Spinal cord (tissue), 10 donors: ENCODE measurements around the gene CERS3. TPM values are rescaled to one million over a fixed set of nuclear protein-coding genes. Genes with fewer than 3 reads are reported as not detected.
"Not testable (repeated sequence)": the region's sequence is repeated elsewhere in the genome, so short reads cannot be mapped to it uniquely, and the experiment has no call there.

Experiments
- DNase-seq, 6 donors: peaks; one replicate each; pipeline versions ENCODE4 v3.0.0 to v3.0.0-alpha.2; 2013 to 2015; ENCODE audit warnings: low spot score in 6 of 6, low read depth in 4 of 6
- H3K27ac ChIP-seq: one replicate; pipeline ENCODE4 v1.5.1; 2013; ENCODE audit warnings: low read depth, low read length, control low read depth
- H3K27me3 ChIP-seq: one replicate; pipeline ENCODE4 v1.6.1; 2013; ENCODE audit warnings: low read length; ENCODE audit not compliant: control insufficient read depth, insufficient read depth
- H3K36me3 ChIP-seq: one replicate; pipeline ENCODE4 v1.6.1; 2013; ENCODE audit warnings: low read length; ENCODE audit not compliant: control insufficient read depth, insufficient read depth
- H3K4me1 ChIP-seq: one replicate; pipeline ENCODE4 v1.6.1; 2013; ENCODE audit warnings: low read length; ENCODE audit not compliant: control insufficient read depth, insufficient read depth
- H3K4me3 ChIP-seq: one replicate; pipeline ENCODE4 v1.5.1; 2013; ENCODE audit warnings: low read depth, low read length, control low read depth
- H3K9me3 ChIP-seq: one replicate; pipeline ENCODE4 v1.6.1; 2013; ENCODE audit warnings: low read length; ENCODE audit not compliant: control insufficient read depth, insufficient read depth
- WGBS: methylation state at CpG from one replicate; pipeline ENCODE4 v1.1.5; 2013; ENCODE audit warnings: missing lambda C conversion rate; ENCODE audit not compliant: insufficient coverage; 5-methylcytosine and 5-hydroxymethylcytosine counted together
- polyA plus RNA-seq, 2 donors: library from polyadenylated mRNA; unstranded; fragments of 120-200 nt; gene quantifications; one replicate each; pipeline ENCODE4 v1.2.1, GENCODE V29; 2013; ENCODE audit not compliant: insufficient read length in 2 of 2
- total RNA-seq, 2 donors: library from RNA; depleted of rRNA in 1 of 2; stranded (reverse); fragments of 120-200 nt in 1 of 2; fragments of >200 nt in 1 of 2; gene quantifications; one replicate each; pipeline versions ENCODE4 v1.2.3 to v1.2.4, GENCODE V29; 2013 to 2014
- donor health status: healthy.

The CERS3 gene
- total and polyA plus RNA-seq, 4 donors: 0.20 to 1.1 (median 0.42) TPM

DNA sequence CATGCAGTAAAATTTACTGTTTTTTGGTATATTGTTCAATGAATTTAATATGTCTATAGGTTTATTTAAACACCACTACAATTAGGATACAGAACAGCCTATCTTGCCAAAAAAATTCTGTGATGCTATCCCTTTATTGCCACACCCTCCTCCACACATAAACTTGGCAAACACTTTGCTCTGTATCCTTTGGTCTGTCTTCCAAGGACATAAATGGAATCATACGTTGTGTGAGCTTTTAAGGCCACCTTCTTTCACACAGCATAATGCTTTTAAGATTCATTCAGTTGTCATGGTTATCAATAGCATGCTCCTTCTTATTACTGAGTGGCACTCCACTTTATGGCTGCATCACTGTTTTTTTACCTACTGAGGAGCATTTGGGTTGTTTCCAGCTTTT is 71.5 kb downstream of the CERS3 start:
- WGBS: 75% methylated on average over 1 of the region's 1 CpG
- no peaks in the 10 kb centered on the region for H3K4me1 ChIP-seq
- peaks cover 4% of the 10 kb centered on the region for H3K9me3 ChIP-seq

DNA sequence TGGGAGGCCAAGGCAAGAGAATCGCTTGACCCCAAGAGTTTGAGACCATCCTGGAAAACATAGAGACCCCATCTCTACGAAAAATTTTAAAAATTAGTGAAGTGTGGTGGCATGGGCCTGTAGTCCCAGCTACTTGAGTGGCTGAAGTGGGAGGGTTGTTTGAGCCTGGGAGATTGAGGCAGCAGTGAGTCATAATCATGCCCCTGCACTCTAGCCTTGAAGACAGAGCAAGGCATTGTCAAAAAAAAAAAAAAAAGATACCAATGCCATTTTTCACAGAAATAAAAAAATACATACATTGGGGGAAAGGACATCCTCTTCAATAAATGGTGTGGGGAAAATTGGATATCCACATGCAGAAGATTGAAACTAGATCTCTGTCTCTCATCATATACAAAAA is 74.6 kb downstream of the CERS3 start:
- Histone ChIP-seq H3K9me3 (peaks cover 8% of the 10 kb centered on the region), H3K27me3 (no peaks in the 10 kb centered on the region), H3K4me3 (no peak overlapping the region), H3K36me3 (no peaks in the 10 kb centered on the region), H3K4me1 (no peaks in the 10 kb centered on the region), H3K27ac (no peak overlapping the region)
- no peak for DNase-seq
- WGBS: 100% methylated on average over 1 of the region's 2 CpGs

More for the DNA sequence above, 71.5 kb downstream of the CERS3 start:
- peak in 1 of 6 donors; percentile 24 for DNase-seq
- H3K4me3 ChIP-seq: no peak overlapping the region
- no peaks in the 10 kb centered on the region for H3K36me3 ChIP-seq
- no peaks in the 10 kb centered on the region for H3K27me3 ChIP-seq
- H3K27ac ChIP-seq: no peak overlapping the region

DNA sequence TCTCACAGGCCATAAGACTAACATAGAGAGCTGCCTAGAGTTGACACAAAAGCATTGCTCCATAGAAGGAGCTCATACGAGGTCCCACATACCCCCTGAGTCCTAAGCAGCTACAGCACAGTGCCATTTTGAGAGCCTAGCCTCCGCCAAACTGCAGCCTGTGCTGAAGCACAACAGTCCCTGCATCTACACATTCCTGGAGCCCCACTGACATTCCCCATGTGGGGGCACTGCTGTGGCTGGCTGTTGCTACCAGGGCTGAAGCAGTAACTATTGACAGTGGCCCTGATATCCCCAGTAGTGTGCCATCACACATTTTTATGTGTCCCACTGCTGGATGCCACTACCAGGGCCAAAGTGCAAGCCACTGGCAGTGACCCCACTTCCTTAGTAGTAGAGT is 80.3 kb downstream of the CERS3 start:
- Histone ChIP-seq H3K36me3 (no peaks in the 10 kb centered on the region), H3K4me3 (no peak overlapping the region), H3K9me3 (peaks cover 4% of the 10 kb centered on the region), H3K4me1 (no peaks in the 10 kb centered on the region), H3K27ac (no peak overlapping the region), H3K27me3 (no peaks in the 10 kb centered on the region)
- no peak for DNase-seq
- 65% methylated on average over 2 of the region's 2 CpGs for WGBS

DNA sequence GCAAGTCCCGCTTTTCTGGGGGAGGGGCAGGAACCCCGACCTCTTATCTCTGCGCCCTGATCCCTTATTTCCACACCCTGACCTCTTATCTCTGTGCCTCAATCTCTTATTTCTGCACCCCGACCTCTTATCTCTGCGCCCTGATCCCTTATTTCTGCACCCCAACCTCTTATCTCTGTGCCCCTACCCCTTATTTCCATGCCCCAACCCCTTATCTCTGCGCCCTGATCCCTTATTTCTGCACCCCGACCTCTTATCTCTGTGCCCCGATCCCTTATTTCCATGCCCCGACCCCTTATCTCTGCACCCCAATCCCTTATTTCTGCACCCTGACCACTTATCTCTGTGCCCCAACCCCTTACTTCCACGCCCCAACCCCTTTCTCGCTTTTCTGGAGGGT is 87.7 kb downstream of the CERS3 start:
- 94% methylated on average over 11 of the region's 11 CpGs for WGBS
- H3K9me3 ChIP-seq, H3K27me3 ChIP-seq, H3K4me3 ChIP-seq, H3K36me3 ChIP-seq, H3K4me1 ChIP-seq, H3K27ac ChIP-seq, DNase-seq: not testable (repeated sequence)

DNA sequence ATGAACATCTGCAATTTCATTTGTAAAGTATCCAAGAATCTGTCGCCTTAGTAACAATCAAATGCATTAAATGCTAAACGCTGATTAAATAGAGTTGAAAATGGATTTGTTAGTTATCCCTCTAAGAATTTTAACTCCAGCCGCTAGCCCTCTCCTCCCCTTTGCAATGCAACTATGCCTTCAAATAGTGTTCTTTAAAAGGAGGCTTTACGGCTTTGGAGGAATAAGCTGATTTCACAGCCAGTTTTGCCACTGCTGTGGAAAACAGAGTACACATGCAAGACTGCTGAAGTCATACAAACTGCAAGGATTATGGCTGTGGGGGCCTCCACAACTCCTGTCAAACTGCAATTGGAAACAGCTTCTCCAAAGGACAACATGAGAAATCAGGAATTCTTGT is 89.2 kb downstream of the CERS3 start:
- no peaks in the 10 kb centered on the region for H3K27me3 ChIP-seq
- 75% methylated on average over 1 of the region's 4 CpGs for WGBS
- no peak overlapping the region for H3K27ac ChIP-seq
- peak in 2 of 6 donors; percentile 10 to 27 for DNase-seq
- H3K9me3 ChIP-seq: no peaks in the 10 kb centered on the region
- H3K4me3 ChIP-seq: no peak overlapping the region
- no peaks in the 10 kb centered on the region for H3K4me1 ChIP-seq
- H3K36me3 ChIP-seq: no peaks in the 10 kb centered on the region

DNA sequence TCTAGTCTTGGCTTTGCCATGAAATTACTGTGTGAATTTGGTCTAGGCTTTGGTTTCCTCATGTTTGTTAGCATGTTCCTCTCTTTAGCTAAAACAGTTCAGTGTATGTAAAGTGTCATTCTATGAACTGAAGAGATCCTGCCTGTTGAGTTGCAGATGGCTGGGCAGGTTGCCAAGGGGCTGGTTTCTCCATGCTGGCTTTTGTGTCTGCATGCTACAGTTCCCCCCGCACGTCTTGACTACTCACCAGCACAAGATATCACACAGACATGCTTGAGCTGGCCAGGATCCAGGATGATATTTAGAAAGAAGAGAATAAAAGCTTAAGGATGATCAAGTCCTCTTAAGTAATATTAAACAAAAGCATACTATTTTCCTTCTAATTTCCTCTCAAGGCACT is 90.2 kb downstream of the CERS3 start:
- Histone ChIP-seq H3K27me3 (no peaks in the 10 kb centered on the region), H3K27ac (no peak overlapping the region), H3K9me3 (no peaks in the 10 kb centered on the region), H3K4me1 (no peaks in the 10 kb centered on the region), H3K36me3 (no peaks in the 10 kb centered on the region), H3K4me3 (no peak overlapping the region)
- DNase-seq: peak; percentile 57 to 97 (median 70)
- no CpG with 5 or more reads among the region's 2 CpGs for WGBS

DNA sequence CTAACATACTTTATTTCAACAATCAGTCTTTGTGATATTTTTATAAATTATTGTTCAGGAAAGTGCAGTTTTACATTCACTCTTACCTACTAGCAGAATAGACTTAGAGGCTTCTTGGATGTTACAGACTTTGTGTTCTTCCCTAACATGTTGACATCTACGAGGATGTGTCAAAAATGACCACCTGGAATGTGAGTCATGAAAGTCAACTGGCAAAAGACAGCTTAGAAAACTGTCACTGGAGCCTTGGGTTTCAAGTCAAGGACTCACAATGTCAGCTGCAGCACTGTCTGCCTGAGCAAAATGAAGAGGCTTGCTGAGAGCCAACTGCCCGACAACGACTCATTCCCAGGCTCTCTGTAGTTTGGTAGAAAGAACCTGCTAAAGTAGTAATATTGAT is 91.5 kb downstream of the CERS3 start:
- no peaks in the 10 kb centered on the region for H3K27me3 ChIP-seq
- H3K9me3 ChIP-seq: no peaks in the 10 kb centered on the region

DNA sequence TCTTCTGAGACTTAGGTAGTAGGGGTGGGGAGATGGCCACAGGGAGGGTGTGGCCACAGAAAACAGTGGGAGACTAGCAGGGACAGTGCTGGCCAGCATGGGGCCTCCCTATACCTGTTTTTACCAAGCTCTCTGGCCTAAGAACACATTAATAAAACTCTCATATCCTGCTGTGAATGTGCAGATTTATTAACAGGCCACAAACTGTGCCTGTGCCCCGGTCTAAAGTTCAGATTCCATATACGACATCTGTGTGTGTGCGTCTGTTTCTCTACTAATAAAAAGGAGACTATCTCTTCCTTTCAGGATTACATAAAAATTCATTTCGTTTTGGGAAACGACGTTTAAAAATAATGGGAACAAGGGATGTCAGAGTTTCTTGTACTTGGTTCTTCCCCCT is 94.2 kb downstream of the CERS3 start:
- WGBS: 82% methylated on average over 2 of the region's 6 CpGs
- no peaks in the 10 kb centered on the region for H3K27me3 ChIP-seq
- no peak for DNase-seq
- H3K4me1 ChIP-seq: no peaks in the 10 kb centered on the region
- H3K27ac ChIP-seq: no peak overlapping the region
- H3K36me3 ChIP-seq: no peaks in the 10 kb centered on the region
- H3K9me3 ChIP-seq: no peaks in the 10 kb centered on the region
- no peak overlapping the region for H3K4me3 ChIP-seq

More for the DNA sequence above, 91.5 kb downstream of the CERS3 start:
- H3K27ac ChIP-seq: no peak overlapping the region
- H3K4me3 ChIP-seq: no peak overlapping the region
- no peak for DNase-seq
- 74% methylated on average over 3 of the region's 3 CpGs for WGBS
- no peaks in the 10 kb centered on the region for H3K36me3 ChIP-seq
- no peaks in the 10 kb centered on the region for H3K4me1 ChIP-seq

DNA sequence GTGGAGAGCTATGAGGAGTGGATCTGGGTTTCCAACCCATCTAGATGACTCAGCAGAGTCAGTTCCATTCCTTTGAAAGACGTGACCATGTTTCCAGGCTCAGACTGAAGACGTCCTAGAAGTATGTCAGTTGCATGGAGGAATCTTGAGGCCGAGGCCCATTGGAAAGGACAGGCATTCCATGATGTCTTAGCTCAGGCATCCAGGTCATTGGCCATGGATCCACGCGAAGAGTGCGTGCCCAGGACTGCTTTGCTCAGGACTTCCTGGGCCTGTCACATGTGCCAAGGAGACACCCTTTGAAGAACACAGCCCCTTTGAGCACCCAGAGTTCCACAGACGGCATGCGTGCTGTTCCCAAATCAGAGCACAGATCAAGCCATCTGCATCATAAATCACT is 94.7 kb downstream of the CERS3 start:
- H3K36me3 ChIP-seq: no peaks in the 10 kb centered on the region

DNA sequence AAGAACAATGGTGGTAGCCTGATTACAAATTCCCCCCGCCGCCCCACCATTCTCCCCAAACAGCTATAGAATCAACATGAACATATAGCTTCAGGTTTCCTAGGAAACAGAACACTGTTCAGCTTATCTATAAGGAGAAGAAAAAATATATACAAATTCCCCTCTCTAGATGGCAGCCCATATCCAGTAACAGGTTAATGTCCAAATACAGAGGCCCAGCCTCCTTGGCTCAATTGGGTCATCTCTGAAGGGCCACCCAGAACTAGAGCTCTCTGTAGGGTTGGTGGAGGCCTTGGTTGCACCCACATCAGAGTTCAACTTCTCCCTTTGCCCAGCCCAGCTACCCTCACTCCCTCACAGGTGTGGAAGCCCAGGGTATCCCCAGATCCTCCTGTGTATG is 95.4 kb downstream of the CERS3 start:
- WGBS: no CpG with 5 or more reads among the region's 2 CpGs
- H3K4me1 ChIP-seq: no peaks in the 10 kb centered on the region
- no peak overlapping the region for H3K4me3 ChIP-seq

More for the DNA sequence above, 94.7 kb downstream of the CERS3 start:
- Histone ChIP-seq H3K27me3 (no peaks in the 10 kb centered on the region), H3K9me3 (no peaks in the 10 kb centered on the region), H3K4me3 (no peak overlapping the region), H3K4me1 (no peaks in the 10 kb centered on the region), H3K27ac (no peak overlapping the region)
- no peak for DNase-seq
- 83% methylated on average over 6 of the region's 8 CpGs for WGBS

More for the DNA sequence above, 95.4 kb downstream of the CERS3 start:
- H3K27ac ChIP-seq: no peak overlapping the region
- H3K27me3 ChIP-seq: no peaks in the 10 kb centered on the region
- H3K9me3 ChIP-seq: no peaks in the 10 kb centered on the region
- DNase-seq: no peak
- H3K36me3 ChIP-seq: no peaks in the 10 kb centered on the region
